GM12878 (cell line): Measurements from ENCODE around the gene ROBO1. TPM values are rescaled to one million over a fixed set of nuclear protein-coding genes. Genes with fewer than 3 reads are reported as not detected.

Experiments
- ATAC-seq: fragments of 200-7000 bp; cut with Tn5 transposase; 3 replicates; pipeline ENCODE4 v1.9.1; 2020; ENCODE audit warnings: mild to moderate bottlenecking, moderate library complexity
- BruUV-seq: library from RNA; stranded (reverse); fragments of 400-500 nt; replicated peaks from 2 replicates; lab custom pipeline; 2021; lab: Mats Ljungman, UMichigan
- CTCF ChIA-PET: fragments of 300-600 bp; sonication (Branson Sonifier 250); formaldehyde crosslinking; extraction: SDS; loops from one replicate; lab custom pipeline; 2021; ENCODE audit warnings: inconsistent platforms; lab: Yijun Ruan, JAX
- POLR2A ChIA-PET: fragments of 350-600 bp; formaldehyde crosslinking; extraction: SDS; loops from one replicate; lab custom pipeline; 2021; ENCODE audit warnings: inconsistent platforms; lab: Charles Lee
- RAD21 ChIA-PET: fragments of 300-600 bp; sonication (Branson Sonifier 250); formaldehyde crosslinking; loops from one replicate; lab custom pipeline; 2023; ENCODE audit warnings: antibody characterized with exemption; ENCODE audit not compliant: unreplicated experiment; lab: Charles Lee
- SMC1A ChIA-PET: fragments of 300-600 bp; sonication (Branson Sonifier 250); formaldehyde crosslinking; loops from one replicate; lab custom pipeline; 2023; ENCODE audit not compliant: unreplicated experiment, uncharacterized antibody; lab: Charles Lee
- DNase-seq: peaks from one replicate; pipeline ENCODE4 v3.0.0-alpha.2; 2011; ENCODE audit warnings: low read depth, low spot score
- FAIRE-seq: peaks from 3 replicates; lab custom pipeline; 2011; peaks lifted over from hg19 to GRCh38; lab: Jason Lieb, UNC
- H2AFZ ChIP-seq: 2 replicates; pipeline ENCODE4 v1.6.0; 2011; ENCODE audit warnings: low read depth, low read length, control low read depth; ENCODE audit not compliant: control insufficient read depth
- H3K27ac ChIP-seq: 2 replicates; pipeline ENCODE4 v1.5.1; 2011; ENCODE audit warnings: control low read depth; ENCODE audit not compliant: control insufficient read depth, insufficient read depth
- H3K27me3 ChIP-seq, 2 experiments: replicated peaks in 1 of 2; 2 replicates each; pipeline versions ENCODE4 v1.6.0 to v1.6.1; 2011; ENCODE audit warnings: low read length in 1 of 2; ENCODE audit not compliant: control insufficient read depth in 2 of 2, insufficient read depth in 2 of 2
- H3K36me3 ChIP-seq, 2 experiments: 2 replicates each; pipeline ENCODE4 v1.5.1; 2011; ENCODE audit warnings: low read length in 1 of 2; ENCODE audit not compliant: control insufficient read depth in 2 of 2, insufficient read depth in 2 of 2
- H3K4me1 ChIP-seq: 2 replicates; pipeline ENCODE4 v1.6.1; 2011; ENCODE audit warnings: mild to moderate bottlenecking, low read length, moderate library complexity, mixed read lengths; ENCODE audit not compliant: control insufficient read depth, insufficient read depth
- H3K4me2 ChIP-seq: 2 replicates; pipeline ENCODE4 v1.6.0; 2011; ENCODE audit warnings: control low read depth; ENCODE audit not compliant: control insufficient read depth, insufficient read depth
- H3K4me3 ChIP-seq: fragments of 200-600 bp; sonication (generic); 2 replicates; pipeline ENCODE4 v1.5.1; 2016
- H3K79me2 ChIP-seq: 2 replicates; pipeline ENCODE4 v1.6.0; 2011; ENCODE audit warnings: low read length; ENCODE audit not compliant: control insufficient read depth, insufficient read depth
- H3K9ac ChIP-seq: 2 replicates; pipeline ENCODE4 v1.8.0; 2011; ENCODE audit warnings: low read length, control low read depth, mixed read lengths; ENCODE audit not compliant: control insufficient read depth, insufficient read depth
- H3K9me3 ChIP-seq: replicated peaks from 3 replicates; pipeline ENCODE4 v1.5.1; 2011; ENCODE audit warnings: mild to moderate bottlenecking, low read length; ENCODE audit not compliant: control insufficient read depth, insufficient read depth
- H4K20me1 ChIP-seq: 2 replicates; pipeline ENCODE4 v1.6.0; 2011; ENCODE audit not compliant: control insufficient read depth, insufficient read depth
- EZH2 ChIP-seq: IDR thresholded peaks from 2 replicates; pipeline ENCODE4 v1.6.1; 2012; ENCODE audit warnings: low read depth, mild to moderate bottlenecking, control low read depth, inconsistent platforms, low read length, borderline replicate concordance; ENCODE audit not compliant: control insufficient read depth
- FOS ChIP-seq: IDR thresholded peaks from 3 replicates; pipeline ENCODE4 v1.6.1; 2011; ENCODE audit warnings: borderline replicate concordance; ENCODE audit not compliant: insufficient read length; ENCODE audit errors: extremely low read depth
- NBN ChIP-seq: fragments of 450-650 bp; IDR thresholded peaks from 2 replicates; pipeline ENCODE4 v1.6.1; 2016
- NFYB ChIP-seq: IDR thresholded peaks from 2 replicates; pipeline ENCODE4 v1.6.1; 2011; ENCODE audit warnings: low read depth, mild to moderate bottlenecking, low read length, improper control_type of control experiment, moderate library complexity; ENCODE audit not compliant: insufficient read depth
- NR2C2 ChIP-seq: IDR thresholded peaks from 2 replicates; pipeline ENCODE4 v1.6.1; 2011; ENCODE audit warnings: borderline replicate concordance, low read depth; ENCODE audit not compliant: control insufficient read depth, insufficient read length
- NR2F1 ChIP-seq: fragments of 450-650 bp; conservative IDR thresholded peaks from 2 replicates; pipeline ENCODE4 v1.6.1; 2017; ENCODE audit warnings: mild to moderate bottlenecking
- PAX5 ChIP-seq: IDR thresholded peaks from 2 replicates; pipeline ENCODE4 v1.6.1; 2011; ENCODE audit warnings: low read depth, low read length, borderline replicate concordance
- PAX8 ChIP-seq: fragments of 450-650 bp; IDR thresholded peaks from 2 replicates; pipeline ENCODE4 v1.6.1; 2017; ENCODE audit warnings: mild to moderate bottlenecking, moderate library complexity
- RAD51 ChIP-seq: fragments of 450-650 bp; IDR thresholded peaks from 2 replicates; pipeline ENCODE4 v1.6.1; 2016; ENCODE audit warnings: moderate library complexity, mild to moderate bottlenecking, inconsistent platforms
- REST ChIP-seq: IDR thresholded peaks from 2 replicates; pipeline ENCODE4 v1.6.1; 2012; ENCODE audit warnings: mild to moderate bottlenecking, low read depth, low read length
- RUNX3 ChIP-seq: IDR thresholded peaks from 2 replicates; pipeline ENCODE4 v1.6.1; 2012; ENCODE audit warnings: low read length, inconsistent platforms
- SIN3A ChIP-seq: IDR thresholded peaks from 2 replicates; pipeline ENCODE4 v1.6.1; 2012; ENCODE audit warnings: low read depth, low read length, improper control_type of control experiment
- SUPT20H ChIP-seq: IDR thresholded peaks from 2 replicates; pipeline ENCODE4 v1.6.1; 2011; ENCODE audit warnings: low read depth, mild to moderate bottlenecking, low read length, moderate library complexity, borderline replicate concordance; ENCODE audit not compliant: control insufficient read depth
- TAF1 ChIP-seq: IDR thresholded peaks from 2 replicates; pipeline ENCODE4 v1.6.1; 2011; ENCODE audit warnings: mild to moderate bottlenecking, low read depth, low read length, borderline replicate concordance
- TCF12 ChIP-seq: IDR thresholded peaks from 2 replicates; pipeline ENCODE4 v1.6.1; 2011; ENCODE audit warnings: low read depth, mild to moderate bottlenecking, low read length
- USF1 ChIP-seq: IDR thresholded peaks from 2 replicates; pipeline ENCODE4 v1.6.1; 2011; ENCODE audit warnings: borderline replicate concordance, low read depth, mild to moderate bottlenecking, moderate library complexity, mixed read lengths, low read length; ENCODE audit not compliant: insufficient read depth; ENCODE audit errors: extremely low read length
- USF2 ChIP-seq: IDR thresholded peaks from 2 replicates; pipeline ENCODE4 v1.6.1; 2011; ENCODE audit warnings: low read depth, low read length, improper control_type of control experiment, borderline replicate concordance
- ZSCAN29 ChIP-seq: fragments of 450-650 bp; IDR thresholded peaks from 2 replicates; pipeline ENCODE4 v1.6.1; 2017; ENCODE audit warnings: mild to moderate bottlenecking, moderate library complexity
- ZZZ3 ChIP-seq: IDR thresholded peaks from 2 replicates; pipeline ENCODE4 v1.6.1; 2011; ENCODE audit warnings: low read depth; ENCODE audit not compliant: control insufficient read depth, insufficient read length
- WGBS: methylation state at CpG from one replicate; pipeline ENCODE4 v1.1.6; 2016; ENCODE audit warnings: low lambda C conversion rate; ENCODE audit not compliant: insufficient replicate concordance, insufficient coverage; ENCODE audit errors: missing lambda C conversion rate; 5-methylcytosine and 5-hydroxymethylcytosine counted together
- in situ Hi-C: fragments of 300-500 bp; cut with MboI; formaldehyde crosslinking; loops from 9 replicates; pipeline ENCODE4 v1.14.3; 2018; ENCODE audit warnings: mixed read lengths
- intact Hi-C: fragments of 100-400 bp; cut with micrococcal nuclease; formaldehyde crosslinking; loops from one replicate; pipeline ENCODE4 v1.14.2; 2022; ENCODE audit not compliant: unreplicated experiment
- polyA plus RNA-seq, 11 experiments: library from polyadenylated mRNA; depleted of rRNA in 4 of 11; unstranded in 6 of 11; stranded (reverse) in 5 of 11; fragments of >200 nt; fragmentation: Nextera tagmentation in 4 of 11; fragmentation: Illumina TruSeq in 1 of 11; extraction: Ambion mirVana in 4 of 11; extraction: Trizol in 1 of 11; gene quantifications; 1 replicate in 1 of 11; 2 replicates in 10 of 11; pipeline versions ENCODE4 v1.2.1 to v1.2.3, GENCODE V29; 2011 to 2016; ENCODE audit warnings: inconsistent platforms in 2 of 11, missing spikeins in 2 of 11, low read depth in 1 of 11
- total RNA-seq, 4 experiments: library from RNA; depleted of rRNA in 3 of 4; stranded (reverse); fragments of >200 nt in 3 of 4; fragmentation: Illumina TruSeq in 1 of 4; extraction: Trizol in 1 of 4; gene quantifications; 2 replicates each; pipeline versions ENCODE4 v1.2.1 to v1.2.3, GENCODE V29; 2013 to 2021

The ROBO1 gene
- total and polyA plus RNA-seq, 10 of the 15 experiments (the other 5 are each of a cell fraction or from before 2014, with no cell fraction given): 0.29 to 46.5 (median 1.2) TPM

GRCh38 chr3:79184251-79184650 lies 583.5 kb downstream of the ROBO1 start (continued):
- no peak for TF ChIP-seq RAD51

GRCh38 chr3:79183496-79183895 lies 584.3 kb downstream of the ROBO1 start:
- in situ Hi-C loops (no loop called here), intact Hi-C loops (no loop called here)
- Histone ChIP-seq H4K20me1 (no peaks in the 10 kb centered on the region), H3K27me3 (no peaks in the 10 kb centered on the region), H3K9me3 (no peaks in the 10 kb centered on the region), H3K36me3 (no peaks in the 10 kb centered on the region), H3K9ac (no peak overlapping the region), H3K4me1 (no peaks in the 10 kb centered on the region), H3K27ac (no peak overlapping the region), H3K4me2 (no peak overlapping the region), H2AFZ (no peak overlapping the region), H3K79me2 (no peaks in the 10 kb centered on the region), H3K4me3 (no peak overlapping the region)
- DNase-seq (no peak), ATAC-seq (no peak), FAIRE-seq (no peak)
- ChIA-PET POLR2A (no interaction called here), RAD21 (interaction anchor here (0.6 kb wide), 1 partner anchor 179 kb away, joined by 3 read pairs; no protein-coding TSS in a partner anchor), CTCF (interaction anchor here (1.8 kb wide), 1 partner anchor 179 kb away, joined by 6 read pairs; no protein-coding TSS in a partner anchor), SMC1A (interaction anchor here (1.0 to 1.3 kb wide), 2 partner anchors 14 to 98 kb away, joined by 3 read pairs; no protein-coding TSS in a partner anchor)
- 0% methylated on average over 1 of the region's 1 CpG for WGBS
- BruUV-seq: no TSS peak
- no peak for TF ChIP-seq TAF1
- no peak for TF ChIP-seq ZZZ3
- no peak for TF ChIP-seq RUNX3
- TF ChIP-seq PAX5: no peak
- no peak for TF ChIP-seq SIN3A
- no peak for TF ChIP-seq SUPT20H
- TF ChIP-seq PAX8: no peak
- no peak for TF ChIP-seq USF1
- no peak for TF ChIP-seq TCF12
- TF ChIP-seq NR2F1: no peak
- no peak for TF ChIP-seq FOS
- TF ChIP-seq NFYB: no peak
- no peak for TF ChIP-seq ZSCAN29
- TF ChIP-seq USF2: no peak
- TF ChIP-seq REST: no peak
- TF ChIP-seq EZH2: no peak
- no peak for TF ChIP-seq NR2C2
- TF ChIP-seq NBN: no peak
